Heart left ventricle (tissue), 16 donors: ENCODE measurements around the gene DNAJC10. TPM values are rescaled to one million over a fixed set of nuclear protein-coding genes. Genes with fewer than 3 reads are reported as not detected.

ENCODE experiments used
- ATAC-seq, 4 donors: fragments of 200-7000 bp; cut with Tn5 transposase; one replicate each; pipeline ENCODE4 v1.9.1; 2020 to 2022; ENCODE audit warnings: moderate library complexity in 4 of 4, mild to moderate bottlenecking in 3 of 4, moderate number of reproducible peaks in 1 of 4
- DNase-seq, 5 donors: peaks; one replicate each; pipeline ENCODE4 v3.0.0-alpha.2; 2020
- H3K27ac ChIP-seq, 12 donors: fragments of 200-600 bp; sonication (generic) in 4 of 12; one replicate each; pipeline versions ENCODE4 v1.5.0 to v1.8.0; 2016 to 2022; ENCODE audit warnings: mild to moderate bottlenecking in 2 of 12
- H3K27me3 ChIP-seq, 9 donors: fragments of 200-600 bp; sonication (generic) in 2 of 9; one replicate each; pipeline versions ENCODE4 v1.5.1 to v1.8.0; 2016 to 2022; ENCODE audit warnings: mild to moderate bottlenecking in 3 of 9
- H3K36me3 ChIP-seq, 9 donors: fragments of 200-600 bp; sonication (generic) in 2 of 9; one replicate each; pipeline versions ENCODE4 v1.5.0 to v1.8.0; 2018 to 2022; ENCODE audit warnings: mild to moderate bottlenecking in 2 of 9
- H3K4me1 ChIP-seq, 12 donors: fragments of 200-600 bp; sonication (generic) in 4 of 12; one replicate each; pipeline versions ENCODE4 v1.5.0 to v1.8.0; 2016 to 2022; ENCODE audit warnings: mild to moderate bottlenecking in 3 of 12
- H3K4me3 ChIP-seq, 12 donors: fragments of 200-600 bp; sonication (generic) in 4 of 12; one replicate each; pipeline versions ENCODE4 v1.5.0 to v1.8.0; 2017 to 2022; ENCODE audit warnings: mild to moderate bottlenecking in 9 of 12, moderate library complexity in 4 of 12
- H3K9me3 ChIP-seq, 12 donors: fragments of 200-600 bp; sonication (generic) in 4 of 12; one replicate each; pipeline versions ENCODE4 v1.5.0 to v1.8.0; 2016 to 2022; ENCODE audit warnings: mild to moderate bottlenecking in 1 of 12
- POLR2A ChIP-seq, 2 donors: fragments of 450-650 bp; IDR thresholded peaks; one replicate each; pipeline ENCODE4 v1.6.1; 2017; ENCODE audit warnings: antibody characterized with exemption in 2 of 2, mild to moderate bottlenecking in 2 of 2, moderate library complexity in 2 of 2
- WGBS, 4 donors: extraction: QIAGEN DNeasy Blood & Tissue Kit in 2 of 4; methylation state at CpG; one replicate each; pipeline versions ENCODE4 v1.1.5 to v1.1.7; 2013 to 2018; 5-methylcytosine and 5-hydroxymethylcytosine counted together
- intact Hi-C, 10 donors: fragments of 100-400 bp; cut with DNase I; formaldehyde crosslinking; loops; one replicate each; pipeline versions ENCODE4 v1.11.1 to v1.14.2; 2022
- polyA plus RNA-seq, 2 donors: library from polyadenylated mRNA; stranded (reverse); fragments of 200-250 nt; gene quantifications; one replicate each; pipeline ENCODE4 v1.2.3, GENCODE V29; 2013
- total RNA-seq, 9 donors: library from RNA; depleted of rRNA in 2 of 9; stranded (reverse); fragments of >200 nt in 2 of 9; fragmentation: NEBNext Ultra II Directional in 3 of 9; extraction: Animal tissue kit (Norgen Biotek cat#: 25700) in 3 of 9; gene quantifications; one replicate each; pipeline versions ENCODE4 v1.1.0 to v1.2.4, GENCODE V29; 2016 to 2023
- TF ChIP-seq, protein P1 (sequence below), 12 donors: fragments of 200-600 bp; sonication (generic) in 4 of 12; IDR thresholded peaks; one replicate each; pipeline versions ENCODE4 v1.5.0 to v1.8.0; 2018 to 2022; ENCODE audit warnings: antibody characterized with exemption in 12 of 12, mild to moderate bottlenecking in 5 of 12
- donor health status: ischemic (EF 13 %, LVEDD 7.1; RV severe dilation, severe dysfunction).
- donor health status: healthy with polysubstance abuse.
- donor health status: DM: no; HTN: yes; CAD: no.
- donor health status: DM: no; HTN: no; CAD: no.
- donor health status: ischemic (EF 25% LVEDD 6.9; RV normal size, moderate dysfunction).
- donor health status: ischemic (EF 25% LVEDD 5.7; RV mildly dilated, moderate dysfunction).
- donor health status: healthy.
- donor health status: DM: yes; HTN: yes; CAD: no.
- donor health status: ischemic (EF 35%, LVEDD 5.7; RV mildly dilated, moderate dysfunction).
- donor health status: nonischemic (EF 11% LVEDD 7.7; RV severe dilation, severe dysfunction).
- donor health status: DM: yes; HTN: yes; CAD: no.
- donor health status: PGD.
- donor health status: ischemic (EF 29% LVEDD 5.4; RV normal size, mild dysfunction).
- donor health status: nonischemic (EF 23%, LVEDD 6.1; RV moderate dilation, normal function).

The DNAJC10 gene
- total and polyA plus RNA-seq, 11 donors: 9.8 to 73.5 (median 47.3) TPM

DNA sequence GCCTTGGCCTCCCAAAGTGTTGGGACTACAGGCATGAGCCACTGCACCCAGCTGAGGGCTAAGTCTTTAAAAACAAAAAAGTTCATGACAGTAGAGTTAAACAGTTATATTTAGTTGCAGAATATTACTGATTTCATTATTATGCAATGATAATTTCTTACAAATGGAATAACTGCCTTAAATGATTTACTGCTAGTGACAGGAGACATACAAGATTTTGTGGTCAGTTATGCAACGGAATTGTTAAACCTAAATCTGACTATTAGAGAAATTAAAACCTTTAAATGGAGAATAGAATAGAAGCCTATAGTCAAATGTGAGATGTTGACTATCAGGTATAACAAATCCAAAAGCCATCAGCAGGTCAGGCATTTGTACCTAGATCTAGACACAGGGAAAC, 10.3 kb upstream of the DNAJC10 start:
- DNase-seq (no peak), ATAC-seq (no peak)
- H3K4me1 ChIP-seq: no peaks in the 10 kb centered on the region
- intact Hi-C loops: no loop called here
- WGBS, 4 donors: 89 to 95% (median 92%) methylated on average over 1 of the region's 1 CpG
- no peak overlapping the region for H3K27ac ChIP-seq
- H3K36me3 ChIP-seq: no peaks in the 10 kb centered on the region
- H3K9me3 ChIP-seq: no peaks in the 10 kb centered on the region
- no peaks in the 10 kb centered on the region for H3K27me3 ChIP-seq
- H3K4me3 ChIP-seq: no peak overlapping the region
- TF ChIP-seq, protein P1, sequence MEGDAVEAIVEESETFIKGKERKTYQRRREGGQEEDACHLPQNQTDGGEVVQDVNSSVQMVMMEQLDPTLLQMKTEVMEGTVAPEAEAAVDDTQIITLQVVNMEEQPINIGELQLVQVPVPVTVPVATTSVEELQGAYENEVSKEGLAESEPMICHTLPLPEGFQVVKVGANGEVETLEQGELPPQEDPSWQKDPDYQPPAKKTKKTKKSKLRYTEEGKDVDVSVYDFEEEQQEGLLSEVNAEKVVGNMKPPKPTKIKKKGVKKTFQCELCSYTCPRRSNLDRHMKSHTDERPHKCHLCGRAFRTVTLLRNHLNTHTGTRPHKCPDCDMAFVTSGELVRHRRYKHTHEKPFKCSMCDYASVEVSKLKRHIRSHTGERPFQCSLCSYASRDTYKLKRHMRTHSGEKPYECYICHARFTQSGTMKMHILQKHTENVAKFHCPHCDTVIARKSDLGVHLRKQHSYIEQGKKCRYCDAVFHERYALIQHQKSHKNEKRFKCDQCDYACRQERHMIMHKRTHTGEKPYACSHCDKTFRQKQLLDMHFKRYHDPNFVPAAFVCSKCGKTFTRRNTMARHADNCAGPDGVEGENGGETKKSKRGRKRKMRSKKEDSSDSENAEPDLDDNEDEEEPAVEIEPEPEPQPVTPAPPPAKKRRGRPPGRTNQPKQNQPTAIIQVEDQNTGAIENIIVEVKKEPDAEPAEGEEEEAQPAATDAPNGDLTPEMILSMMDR (IDR thresholded peaks at IDR 0.05): no peak
- no peak for TF ChIP-seq POLR2A (IDR thresholded peaks at IDR 0.05)

DNA sequence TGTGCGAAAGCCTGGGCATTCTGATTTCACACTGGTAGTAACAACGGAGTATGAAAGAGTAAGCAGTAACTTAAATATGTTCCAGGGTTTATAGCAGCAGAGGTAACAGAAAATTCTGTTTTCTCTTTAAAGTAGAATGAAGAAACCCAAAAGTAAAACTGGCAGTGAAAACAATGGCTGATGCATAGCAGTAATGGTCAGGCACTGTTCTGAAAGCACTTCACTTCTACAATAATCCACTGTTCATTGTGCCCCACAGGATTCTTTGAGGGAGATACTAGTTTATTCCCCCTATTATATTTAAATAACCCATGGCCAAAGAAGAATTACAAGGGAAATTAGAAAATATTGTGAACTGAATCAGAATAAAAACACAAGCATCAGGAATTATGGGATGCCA, 9.3 kb upstream of the DNAJC10 start:
- Histone ChIP-seq H3K4me1 (no peaks in the 10 kb centered on the region), H3K4me3 (no peak overlapping the region), H3K9me3 (no peaks in the 10 kb centered on the region), H3K27me3 (no peaks in the 10 kb centered on the region), H3K27ac (no peak overlapping the region), H3K36me3 (no peaks in the 10 kb centered on the region)
- WGBS, 4 donors: 94 to 97% (median 95%) methylated on average over 2 of the region's 2 CpGs
- ATAC-seq (no peak), DNase-seq (no peak)
- intact Hi-C loops: no loop called here
- no peak for TF ChIP-seq POLR2A (IDR thresholded peaks at IDR 0.05)
- TF ChIP-seq, protein P1 (IDR thresholded peaks at IDR 0.05): no peak

DNA sequence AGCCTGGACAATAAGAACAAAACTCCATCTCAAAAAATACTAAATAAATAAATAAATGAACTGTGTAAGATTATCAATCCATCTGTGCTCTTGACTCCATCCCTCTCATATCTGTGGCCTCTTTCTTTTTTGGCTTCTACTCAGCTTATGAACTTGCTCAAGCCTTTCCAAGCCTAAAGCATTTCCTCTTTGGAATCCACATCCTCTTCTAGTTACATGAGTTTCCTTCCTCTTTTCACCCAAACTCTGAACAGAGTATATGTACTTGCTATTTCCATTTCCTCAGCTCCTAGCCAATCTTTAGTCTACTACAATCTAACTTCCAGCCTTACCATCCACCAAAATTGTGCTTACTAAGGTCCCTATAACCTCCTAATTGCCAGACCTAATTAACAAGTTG, 2.5 kb upstream of the DNAJC10 start:
- DNase-seq (no peak), ATAC-seq (no peak)
- Histone ChIP-seq H3K27me3 (no peaks in the 10 kb centered on the region), H3K4me1 (peaks cover 0 to 46% (median 24%) of the 10 kb centered on the region in 12 donors), H3K36me3 (no peaks in the 10 kb centered on the region), H3K27ac (peak overlapping the region in 1 of 12 donors; percentile 92), H3K4me3 (no peak overlapping the region), H3K9me3 (no peaks in the 10 kb centered on the region)
- TF ChIP-seq, protein P1 (IDR thresholded peaks at IDR 0.05): no peak
- no peak for TF ChIP-seq POLR2A (IDR thresholded peaks at IDR 0.05)
- intact Hi-C loops: loop anchor here in 2 of 10 donors (5.0 kb wide), 1 partner anchor 46 kb away; no protein-coding TSS in a partner anchor

DNA sequence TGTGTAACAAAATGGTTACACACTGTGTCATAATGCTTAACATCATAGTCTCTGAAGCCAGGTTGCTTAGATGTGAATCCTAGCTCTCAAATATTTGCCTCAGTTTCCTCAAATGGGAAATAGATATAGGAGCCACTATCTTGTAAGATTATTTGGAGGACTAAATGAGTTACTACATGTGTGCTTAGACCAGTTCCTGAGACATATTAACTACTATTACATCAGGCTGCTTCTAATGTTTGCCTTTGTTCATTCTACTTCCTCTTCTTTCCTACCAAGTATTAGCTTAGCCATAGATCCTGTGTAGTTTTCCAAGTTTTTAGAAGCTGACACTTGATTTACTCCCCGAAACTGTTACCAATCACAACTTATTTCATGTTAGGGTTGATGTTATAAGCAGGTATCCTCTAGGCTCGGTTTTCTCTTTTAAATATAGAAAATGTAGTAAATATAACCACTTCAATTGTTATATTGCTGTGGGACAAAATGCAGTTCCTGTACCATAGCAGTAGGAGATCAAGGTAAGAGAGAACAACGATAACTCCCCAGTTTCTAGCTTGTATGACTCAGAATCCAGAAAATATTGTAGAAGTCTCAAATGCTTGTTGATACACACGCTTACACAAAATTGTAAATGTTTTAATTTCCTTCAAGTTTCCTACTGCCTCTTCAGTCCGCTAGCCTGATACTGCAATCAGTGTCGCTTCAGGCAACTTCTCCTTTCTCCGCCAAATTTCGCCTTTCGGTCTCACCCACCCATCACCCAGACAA, 751 bp upstream of the DNAJC10 start:
- Histone ChIP-seq H3K27ac (peak overlapping the region; percentile 51 to 92 (median 88)), H3K27me3 (no peaks in the 10 kb centered on the region), H3K36me3 (peaks cover 0 to 12% (median 6%) of the 10 kb centered on the region in 9 donors), H3K9me3 (no peaks in the 10 kb centered on the region), H3K4me1 (peaks cover 0 to 46% (median 25%) of the 10 kb centered on the region in 12 donors), H3K4me3 (peak overlapping the region; percentile 71 to 98 (median 94))
- ATAC-seq (peak in 2 of 4 donors; percentile 3 to 26), DNase-seq (no peak)
- TF ChIP-seq, protein P1 (IDR thresholded peaks at IDR 0.05): no peak
- WGBS, 4 donors: 3 to 5% (median 3%) methylated on average over 9 of the region's 9 CpGs
- intact Hi-C loops: no loop called here
